HG03521 (cell line): Measurements from ENCODE around the gene SIM2.

Source experiments
- ATAC-seq: cut with Tn5 transposase; IDR thresholded peaks from one replicate; pipeline ENCODE4 v1.9.1; 2021; ENCODE audit warnings: mild to moderate bottlenecking, moderate library complexity; ENCODE audit not compliant: unreplicated experiment

Gene SIM2

GRCh38 chr21:36735201-36735515 is 36.2 kb downstream of the SIM2 start:
- ATAC-seq: no peak

- ATAC-seq: no peak
These were observed 36.9 kb downstream of the SIM2 start for GRCh38 chr21:36735724-36736320.

GRCh38 chr21:36738489-36739126 is 39.7 kb downstream of the SIM2 start:
- no peak for ATAC-seq

GRCh38 chr21:36741506-36741905 is 42.6 kb downstream of the SIM2 start:
- no peak for ATAC-seq

- ATAC-seq: no peak
These were observed 44.1 kb downstream of the SIM2 start for GRCh38 chr21:36743008-36743407.

- no peak for ATAC-seq
These were observed 44.5 kb downstream of the SIM2 start for GRCh38 chr21:36743446-36743845.

- ATAC-seq: no peak
These were observed 45.3 kb downstream of the SIM2 start for GRCh38 chr21:36744190-36744559.

GRCh38 chr21:36744560-36745231 is 45.8 kb downstream of the SIM2 start:
- no peak for ATAC-seq

- no peak for ATAC-seq
These were observed 46.5 kb downstream of the SIM2 start for GRCh38 chr21:36745459-36745858.

GRCh38 chr21:36747041-36747814 is 48.3 kb downstream of the SIM2 start:
- ATAC-seq: no peak

- ATAC-seq: no peak
These were observed 49.0 kb downstream of the SIM2 start for GRCh38 chr21:36747815-36748383.

GRCh38 chr21:36749935-36750575 is 51.1 kb downstream of the SIM2 start:
- ATAC-seq: no peak

- no peak for ATAC-seq
These were observed 51.7 kb downstream of the SIM2 start for GRCh38 chr21:36750576-36750959.

- ATAC-seq: no peak
These were observed 52.5 kb downstream of the SIM2 start for GRCh38 chr21:36751383-36751782.

GRCh38 chr21:36753556-36753955 is 54.6 kb downstream of the SIM2 start:
- no peak for ATAC-seq

- no peak for ATAC-seq
These were observed 55.5 kb downstream of the SIM2 start for GRCh38 chr21:36754241-36754898.

- ATAC-seq: no peak
These were observed 57.6 kb downstream of the SIM2 start for GRCh38 chr21:36756527-36756926.

- no peak for ATAC-seq
These were observed 58.3 kb downstream of the SIM2 start for GRCh38 chr21:36757196-36757595.

GRCh38 chr21:36759348-36760083 is 60.6 kb downstream of the SIM2 start:
- ATAC-seq: no peak

GRCh38 chr21:36761685-36762084 is 62.8 kb downstream of the SIM2 start:
- no peak for ATAC-seq
